ENCODE data around the gene FGF14.

DNA sequence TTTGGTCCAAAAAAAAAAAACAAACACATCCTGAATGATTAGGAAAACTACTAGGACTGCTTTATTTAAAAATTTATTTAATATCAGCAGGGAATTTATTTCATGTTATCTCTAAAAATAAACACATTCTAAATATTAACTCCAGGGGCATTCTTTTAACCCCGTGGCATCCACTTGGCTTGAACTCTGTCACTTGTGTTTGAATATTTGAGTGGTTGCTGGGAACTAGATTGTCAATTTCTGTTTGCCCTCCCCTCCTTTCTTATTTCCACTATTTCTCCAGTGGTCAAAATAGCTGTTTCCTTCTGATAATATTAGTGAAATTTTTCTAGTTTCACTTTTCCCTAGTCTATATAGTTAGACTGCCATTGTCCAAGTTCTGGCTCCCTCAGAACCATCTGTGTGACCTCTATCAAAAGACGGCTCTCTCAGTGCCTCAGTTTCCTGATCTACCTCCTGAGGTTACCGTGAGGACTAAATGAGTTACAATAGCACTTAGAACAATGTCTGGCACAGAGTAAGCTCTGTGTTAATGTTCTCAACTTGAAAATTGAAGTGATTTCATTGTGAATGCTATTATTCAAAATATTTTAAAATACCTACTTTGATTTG lies 107.3 kb downstream of the FGF14 start:
- TF ChIP-seq, protein P1, sequence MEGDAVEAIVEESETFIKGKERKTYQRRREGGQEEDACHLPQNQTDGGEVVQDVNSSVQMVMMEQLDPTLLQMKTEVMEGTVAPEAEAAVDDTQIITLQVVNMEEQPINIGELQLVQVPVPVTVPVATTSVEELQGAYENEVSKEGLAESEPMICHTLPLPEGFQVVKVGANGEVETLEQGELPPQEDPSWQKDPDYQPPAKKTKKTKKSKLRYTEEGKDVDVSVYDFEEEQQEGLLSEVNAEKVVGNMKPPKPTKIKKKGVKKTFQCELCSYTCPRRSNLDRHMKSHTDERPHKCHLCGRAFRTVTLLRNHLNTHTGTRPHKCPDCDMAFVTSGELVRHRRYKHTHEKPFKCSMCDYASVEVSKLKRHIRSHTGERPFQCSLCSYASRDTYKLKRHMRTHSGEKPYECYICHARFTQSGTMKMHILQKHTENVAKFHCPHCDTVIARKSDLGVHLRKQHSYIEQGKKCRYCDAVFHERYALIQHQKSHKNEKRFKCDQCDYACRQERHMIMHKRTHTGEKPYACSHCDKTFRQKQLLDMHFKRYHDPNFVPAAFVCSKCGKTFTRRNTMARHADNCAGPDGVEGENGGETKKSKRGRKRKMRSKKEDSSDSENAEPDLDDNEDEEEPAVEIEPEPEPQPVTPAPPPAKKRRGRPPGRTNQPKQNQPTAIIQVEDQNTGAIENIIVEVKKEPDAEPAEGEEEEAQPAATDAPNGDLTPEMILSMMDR (IDR thresholded peaks at IDR 0.05; ENCODE audit: insufficient read depth, low read depth, low read length): no peak
- TF ChIP-seq EZH2 (IDR thresholded peaks at IDR 0.05; ENCODE audit: insufficient read depth, low read length): no peak

Data from astrocyte (in vitro differentiated cells and primary cell).